Measurements from ENCODE around the gene CRX.
A peak's percentile ranks its signal among the peaks of the same experiment; 100 is the strongest.
"Not testable (repeated sequence)": the region's sequence is repeated elsewhere in the genome, so short reads cannot be mapped to it uniquely, and the experiment has no call there.

The CRX gene

DNA sequence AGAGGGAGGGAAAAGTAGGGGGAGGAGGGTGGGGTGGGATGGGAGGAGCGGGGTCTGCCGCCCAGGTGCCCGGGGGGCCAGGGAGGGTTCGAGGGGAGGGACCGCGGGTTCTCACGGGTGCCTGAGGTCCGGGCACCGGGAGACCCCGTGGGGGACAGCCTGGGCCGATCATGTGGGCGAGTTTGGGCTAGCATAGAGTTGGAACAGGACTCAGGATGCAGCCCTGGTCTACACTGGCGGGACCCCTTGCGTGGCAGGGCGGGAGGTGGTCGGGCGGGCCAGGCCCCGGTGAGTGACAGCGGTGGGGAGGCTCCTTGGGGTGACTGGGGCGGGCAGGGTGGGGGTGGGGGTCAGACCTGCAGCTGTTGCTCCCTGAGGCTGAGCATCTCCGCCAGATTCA is 18.6 kb upstream of the CRX start:
- not testable (repeated sequence) for H2BK12ac ChIP-seq (ENCODE audit: low read length); H2AFZ ChIP-seq (ENCODE audit: low read length); H3K23ac ChIP-seq (ENCODE audit: low read depth, low read length, poor library complexity); H2BK15ac ChIP-seq (ENCODE audit: low read length); H2BK120ac ChIP-seq (ENCODE audit: low read depth, low read length); H3K4me3 ChIP-seq (ENCODE audit: low read length in 2 of 2); H3K9ac ChIP-seq (ENCODE audit: low read depth, low read length, poor library complexity); H4K91ac ChIP-seq (ENCODE audit: low read depth, low read length, poor library complexity); H4K8ac ChIP-seq (ENCODE audit: low read depth, low read length); H3K4ac ChIP-seq (ENCODE audit: low read length); H3K79me1 ChIP-seq (ENCODE audit: low read depth, low read length); DNase-seq (ENCODE audit: low spot score); H3K36me3 ChIP-seq (replicated peaks in 1 of 2; ENCODE audit: control insufficient read depth in 2 of 2, insufficient read depth in 2 of 2, low read length in 2 of 2); H3K4me1 ChIP-seq (ENCODE audit: control insufficient read depth in 2 of 2, insufficient read depth in 1 of 2, low read depth in 1 of 2, low read length in 2 of 2); H3K4me2 ChIP-seq (ENCODE audit: insufficient read depth, low read length, poor library complexity, severe bottlenecking); H3K14ac ChIP-seq (ENCODE audit: low read length); H3K27me3 ChIP-seq (ENCODE audit: control insufficient read depth in 3 of 3, insufficient read depth in 3 of 3, low read depth in 1 of 3, low read length in 3 of 3); H2AK5ac ChIP-seq (ENCODE audit: low read depth, low read length); H3K18ac ChIP-seq (ENCODE audit: low read length); H2BK5ac ChIP-seq (ENCODE audit: low read length); H3K27ac ChIP-seq (replicated peaks; ENCODE audit: low read length); H3K9me3 ChIP-seq (replicated peaks in 1 of 2; ENCODE audit: control insufficient read depth in 2 of 2, insufficient read depth in 1 of 2, low read depth in 1 of 2, low read length in 2 of 2)
- no CpG with 5 or more reads among the region's 21 CpGs for WGBS, 2 donors (ENCODE audit: extremely low coverage in 2 of 2, insufficient read length in 2 of 2, insufficient replicate concordance in 1 of 2)

DNA sequence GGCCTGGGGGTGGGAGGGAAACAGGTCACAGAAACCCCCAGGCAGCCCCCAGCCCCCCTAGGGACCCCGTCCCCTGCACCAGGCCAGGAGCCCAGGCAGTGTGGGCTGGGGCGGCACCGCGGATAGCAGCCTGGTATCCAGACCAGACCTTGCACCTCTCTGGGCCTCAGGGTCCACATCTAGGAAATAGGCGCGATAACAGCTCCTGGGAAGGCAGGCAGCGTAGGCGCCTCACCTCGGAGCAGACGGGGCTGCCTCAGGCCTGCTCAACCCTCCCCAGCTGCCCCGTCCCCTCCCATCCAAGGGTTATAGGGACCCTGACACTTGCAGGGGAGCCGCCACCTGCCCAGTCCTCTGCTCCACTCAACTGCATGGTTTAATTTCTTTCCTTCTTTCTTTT is 18.1 kb upstream of the CRX start:
- H3K36me3 ChIP-seq (replicated peaks in 1 of 2; ENCODE audit: control insufficient read depth in 2 of 2, insufficient read depth in 2 of 2, low read length in 2 of 2); H3K27ac ChIP-seq (replicated peaks; ENCODE audit: low read length); H2AK5ac ChIP-seq (ENCODE audit: low read depth, low read length); DNase-seq (ENCODE audit: low spot score); H3K4ac ChIP-seq (ENCODE audit: low read length); H3K4me3 ChIP-seq (ENCODE audit: low read length in 2 of 2); H3K18ac ChIP-seq (ENCODE audit: low read length); H3K79me1 ChIP-seq (ENCODE audit: low read depth, low read length); H3K4me1 ChIP-seq (ENCODE audit: control insufficient read depth in 2 of 2, insufficient read depth in 1 of 2, low read depth in 1 of 2, low read length in 2 of 2); H4K91ac ChIP-seq (ENCODE audit: low read depth, low read length, poor library complexity); H2AFZ ChIP-seq (ENCODE audit: low read length); H2BK120ac ChIP-seq (ENCODE audit: low read depth, low read length); H3K4me2 ChIP-seq (ENCODE audit: insufficient read depth, low read length, poor library complexity, severe bottlenecking); H4K8ac ChIP-seq (ENCODE audit: low read depth, low read length); H3K9ac ChIP-seq (ENCODE audit: low read depth, low read length, poor library complexity); H2BK12ac ChIP-seq (ENCODE audit: low read length); H3K9me3 ChIP-seq (replicated peaks in 1 of 2; ENCODE audit: control insufficient read depth in 2 of 2, insufficient read depth in 1 of 2, low read depth in 1 of 2, low read length in 2 of 2); H2BK5ac ChIP-seq (ENCODE audit: low read length); H3K27me3 ChIP-seq (ENCODE audit: control insufficient read depth in 3 of 3, insufficient read depth in 3 of 3, low read depth in 1 of 3, low read length in 3 of 3); H2BK15ac ChIP-seq (ENCODE audit: low read length); H3K14ac ChIP-seq (ENCODE audit: low read length); H3K23ac ChIP-seq (ENCODE audit: low read depth, low read length, poor library complexity): not testable (repeated sequence)
- WGBS, 2 donors (ENCODE audit: extremely low coverage in 2 of 2, insufficient read length in 2 of 2, insufficient replicate concordance in 1 of 2): no CpG with 5 or more reads among the region's 12 CpGs

DNA sequence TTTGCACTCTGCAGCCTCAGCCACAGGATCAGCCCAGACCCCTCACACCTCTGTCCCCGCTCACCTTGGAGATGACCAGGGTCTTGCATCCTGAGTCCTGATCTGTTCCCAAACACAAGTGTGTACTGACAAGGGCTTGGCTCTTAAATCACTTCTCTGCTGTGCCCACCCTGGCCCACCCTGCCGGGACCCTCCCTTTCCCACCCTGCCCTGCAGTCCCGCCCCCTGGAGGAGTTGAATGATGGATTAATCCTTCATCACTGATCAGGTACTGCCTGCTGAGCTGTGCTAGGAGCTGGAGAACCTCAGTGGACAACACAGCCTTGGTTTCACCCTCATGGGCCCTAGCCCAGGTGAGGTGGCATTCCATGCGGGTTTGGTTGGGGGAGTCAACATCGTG is 17.3 kb upstream of the CRX start, which contains the start of gene TPRX1:
TSS of gene TPRX1 (minus strand) at position 101 of the 400 bp plus-strand sequence. CDS start at position 89, 12 bp downstream.
- Histone ChIP-seq H2BK15ac (ENCODE audit: low read length) (peak within 1 kb of the TSS; percentile 67), H3K18ac (ENCODE audit: low read length) (peak within 1 kb of the TSS; percentile 58)
- H2BK5ac ChIP-seq (ENCODE audit: low read length); H4K91ac ChIP-seq (ENCODE audit: low read depth, low read length, poor library complexity); H3K4ac ChIP-seq (ENCODE audit: low read length); H2AK5ac ChIP-seq (ENCODE audit: low read depth, low read length); H3K14ac ChIP-seq (ENCODE audit: low read length); H3K4me2 ChIP-seq (ENCODE audit: insufficient read depth, low read length, poor library complexity, severe bottlenecking); H3K9me3 ChIP-seq (replicated peaks in 1 of 2; ENCODE audit: control insufficient read depth in 2 of 2, insufficient read depth in 1 of 2, low read depth in 1 of 2, low read length in 2 of 2); H2BK120ac ChIP-seq (ENCODE audit: low read depth, low read length); H3K27me3 ChIP-seq (ENCODE audit: control insufficient read depth in 3 of 3, insufficient read depth in 3 of 3, low read depth in 1 of 3, low read length in 3 of 3); DNase-seq (ENCODE audit: low spot score); H3K27ac ChIP-seq (replicated peaks; ENCODE audit: low read length); H4K8ac ChIP-seq (ENCODE audit: low read depth, low read length); H3K9ac ChIP-seq (ENCODE audit: low read depth, low read length, poor library complexity); H2AFZ ChIP-seq (ENCODE audit: low read length); H3K23ac ChIP-seq (ENCODE audit: low read depth, low read length, poor library complexity); H3K79me1 ChIP-seq (ENCODE audit: low read depth, low read length); H3K4me3 ChIP-seq (ENCODE audit: low read length in 2 of 2); H2BK12ac ChIP-seq (ENCODE audit: low read length); H3K4me1 ChIP-seq (ENCODE audit: control insufficient read depth in 2 of 2, insufficient read depth in 1 of 2, low read depth in 1 of 2, low read length in 2 of 2); H3K36me3 ChIP-seq (replicated peaks in 1 of 2; ENCODE audit: control insufficient read depth in 2 of 2, insufficient read depth in 2 of 2, low read length in 2 of 2): not testable (repeated sequence)
- no CpG with 5 or more reads among the region's 5 CpGs for whole genome bisulfite sequencing, 2 donors (ENCODE audit: extremely low coverage in 2 of 2, insufficient read length in 2 of 2, insufficient replicate concordance in 1 of 2)

DNA sequence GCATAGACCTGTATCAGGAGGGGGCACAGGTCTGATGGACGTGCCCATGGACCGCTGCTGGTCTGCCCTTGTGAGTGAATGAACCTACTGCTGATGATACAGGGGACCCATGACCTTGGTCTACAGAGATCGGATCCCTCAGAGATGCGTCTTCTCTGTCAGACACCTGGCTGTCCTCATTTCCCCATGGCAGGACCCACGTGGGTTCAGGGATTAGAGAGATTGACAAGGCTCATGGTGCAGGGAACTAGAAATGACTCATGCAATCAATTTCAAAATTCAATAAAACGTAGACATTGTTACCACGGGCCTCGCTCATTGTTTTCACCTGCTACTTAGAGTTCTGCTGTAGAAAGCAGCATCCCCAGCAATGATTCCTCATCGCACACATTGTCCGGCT is 16.4 kb upstream of the CRX start:
- Histone ChIP-seq H3K27me3 (ENCODE audit: control insufficient read depth in 3 of 3, insufficient read depth in 3 of 3, low read depth in 1 of 3, low read length in 3 of 3) (no peaks in the 10 kb centered on the region), H2BK12ac (ENCODE audit: low read length) (no peak overlapping the region), H4K91ac (ENCODE audit: low read depth, low read length, poor library complexity) (no peak overlapping the region), H2AFZ (ENCODE audit: low read length) (no peak overlapping the region), H3K4me1 (ENCODE audit: control insufficient read depth in 2 of 2, insufficient read depth in 1 of 2, low read depth in 1 of 2, low read length in 2 of 2) (no peaks in the 10 kb centered on the region), H3K79me1 (ENCODE audit: low read depth, low read length) (no peaks in the 10 kb centered on the region), H3K9ac (ENCODE audit: low read depth, low read length, poor library complexity) (no peak overlapping the region), H3K9me3 (replicated peaks in 1 of 2; ENCODE audit: control insufficient read depth in 2 of 2, insufficient read depth in 1 of 2, low read depth in 1 of 2, low read length in 2 of 2) (no peaks in the 10 kb centered on the region), H2BK120ac (ENCODE audit: low read depth, low read length) (no peak overlapping the region), H3K4ac (ENCODE audit: low read length) (no peak overlapping the region), H3K4me2 (ENCODE audit: insufficient read depth, low read length, poor library complexity, severe bottlenecking) (no peak overlapping the region), H4K8ac (ENCODE audit: low read depth, low read length) (no peak overlapping the region), H2AK5ac (ENCODE audit: low read depth, low read length) (no peak overlapping the region), H3K36me3 (replicated peaks in 1 of 2; ENCODE audit: control insufficient read depth in 2 of 2, insufficient read depth in 2 of 2, low read length in 2 of 2) (no peaks in the 10 kb centered on the region), H3K27ac (replicated peaks; ENCODE audit: low read length) (no peak overlapping the region), H3K14ac (ENCODE audit: low read length) (no peak overlapping the region), H3K4me3 (ENCODE audit: low read length in 2 of 2) (no peak overlapping the region), H2BK5ac (ENCODE audit: low read length) (no peak overlapping the region), H2BK15ac (ENCODE audit: low read length) (no peak overlapping the region), H3K23ac (ENCODE audit: low read depth, low read length, poor library complexity) (no peak overlapping the region), H3K18ac (ENCODE audit: low read length) (no peak overlapping the region)
- DNase-seq (ENCODE audit: low spot score): no peak
- WGBS, 2 donors (ENCODE audit: extremely low coverage in 2 of 2, insufficient read length in 2 of 2, insufficient replicate concordance in 1 of 2): no CpG with 5 or more reads among the region's 10 CpGs

Data from neuronal stem cell (in vitro differentiated cells).